Putamen (tissue), 1 donor: Measurements from ENCODE around the gene SHMT1.
A peak's percentile ranks its signal among the peaks of the same experiment; 100 is the strongest.
"Not testable (repeated sequence)": the region's sequence is repeated elsewhere in the genome, so short reads cannot be mapped to it uniquely, and the experiment has no call there.

ENCODE experiments used
- DNase-seq: peaks from one replicate; pipeline ENCODE4 v3.0.0-alpha.2; 2016; ENCODE audit warnings: low spot score

Gene SHMT1

GRCh38 chr17:18324140-18325050 is 39.0 kb downstream of the SHMT1 start:
- no peak for DNase-seq

- no peak for DNase-seq
Measured at GRCh38 chr17:18323507-18324139, 39.7 kb downstream of the SHMT1 start.

GRCh38 chr17:18323007-18323406 is 40.3 kb downstream of the SHMT1 start:
- DNase-seq, result no peak

GRCh38 chr17:18322522-18322921 is 40.8 kb downstream of the SHMT1 start:
- DNase-seq, result no peak

GRCh38 chr17:18321309-18321708 is 42.0 kb downstream of the SHMT1 start:
- DNase-seq, result no peak

- no peak for DNase-seq
Measured at GRCh38 chr17:18320301-18320700, 43.0 kb downstream of the SHMT1 start.

GRCh38 chr17:18319604-18320256 is 43.6 kb downstream of the SHMT1 start:
- no peak for DNase-seq

GRCh38 chr17:18318771-18319450 is 44.4 kb downstream of the SHMT1 start:
- DNase-seq, result no peak

- DNase-seq, result no peak
Measured at GRCh38 chr17:18318117-18318516, 45.2 kb downstream of the SHMT1 start.

- DNase-seq, result no peak
Measured at GRCh38 chr17:18315961-18316360, 47.4 kb downstream of the SHMT1 start.

GRCh38 chr17:18315562-18315922 is 47.8 kb downstream of the SHMT1 start:
- DNase-seq, result no peak

GRCh38 chr17:18314731-18315561 is 48.4 kb downstream of the SHMT1 start, which contains the start of the genes SMCR8 and TOP3A:
TSS of gene SMCR8 (plus strand) at chr17:18315293. CDS start at chr17:18315790, 497 bp downstream.
TSS of gene TOP3A (minus strand) at chr17:18314994. CDS start at chr17:18314778, 216 bp downstream.
- DNase-seq, result peak; percentile 98

- DNase-seq, result no peak
Measured at GRCh38 chr17:18314059-18314730, 49.2 kb downstream of the SHMT1 start.

GRCh38 chr17:18309202-18309601 is 54.1 kb downstream of the SHMT1 start:
- DNase-seq, result no peak

GRCh38 chr17:18303206-18303605 is 60.1 kb downstream of the SHMT1 start:
- DNase-seq, result not testable (repeated sequence)

GRCh38 chr17:18300725-18301480 is 62.4 kb downstream of the SHMT1 start:
- no peak for DNase-seq

GRCh38 chr17:18298061-18298460 is 65.3 kb downstream of the SHMT1 start:
- DNase-seq, result not testable (repeated sequence)

GRCh38 chr17:18291718-18292540 is 71.4 kb downstream of the SHMT1 start:
- DNase-seq, result no peak

GRCh38 chr17:18285296-18285695 is 78.1 kb downstream of the SHMT1 start:
- DNase-seq, result no peak
